Right cardiac atrium (tissue), 5 donors: ENCODE measurements around the gene DAPK2. TPM values are rescaled to one million over a fixed set of nuclear protein-coding genes. Genes with fewer than 3 reads are reported as not detected.
"Not testable (repeated sequence)": the region's sequence is repeated elsewhere in the genome, so short reads cannot be mapped to it uniquely, and the experiment has no call there.

Experiments used
- ATAC-seq, 2 donors: fragments of 200-7000 bp; cut with Tn5 transposase; one replicate each; pipeline versions ENCODE4 v1.8.0 to v1.9.1; 2020; ENCODE audit warnings: moderate library complexity in 2 of 2, mild to moderate bottlenecking in 1 of 2
- DNase-seq, 3 donors: peaks; one replicate each; pipeline ENCODE4 v3.0.0-alpha.2; 2020
- H3K27ac ChIP-seq: one replicate; pipeline ENCODE4 v1.5.1; 2013; ENCODE audit warnings: mild to moderate bottlenecking, low read length, control low read depth, moderate library complexity
- H3K27me3 ChIP-seq: one replicate; pipeline ENCODE4 v1.6.1; 2013; ENCODE audit not compliant: control insufficient read depth, insufficient read depth
- H3K4me1 ChIP-seq: one replicate; pipeline ENCODE4 v1.6.1; 2013; ENCODE audit warnings: low read length; ENCODE audit not compliant: control insufficient read depth, insufficient read depth
- H3K4me3 ChIP-seq: one replicate; pipeline ENCODE4 v1.5.1; 2013; ENCODE audit warnings: low read length, control low read depth
- H3K9me3 ChIP-seq: one replicate; pipeline ENCODE4 v1.6.1; 2013; ENCODE audit warnings: low read length; ENCODE audit not compliant: control insufficient read depth
- WGBS: extraction: QIAGEN DNeasy Blood & Tissue Kit; methylation state at CpG from one replicate; pipeline ENCODE4 v1.1.7; 2013; 5-methylcytosine and 5-hydroxymethylcytosine counted together
- intact Hi-C, 4 donors: fragments of 100-400 bp; cut with DNase I; formaldehyde crosslinking; loops; one replicate each; pipeline versions ENCODE4 v1.11.0 to v1.14.0; 2022 to 2023
- polyA plus RNA-seq: library from polyadenylated mRNA; stranded (reverse); fragments of 200-250 nt; gene quantifications from one replicate; pipeline ENCODE4 v1.2.3, GENCODE V29; 2013
- total RNA-seq, 4 donors: library from RNA; stranded (reverse); fragmentation: NEBNext Ultra II Directional; extraction: Animal tissue kit (Norgen Biotek cat#: 25700); gene quantifications; one replicate each; pipeline ENCODE4 v1.2.1, GENCODE V29; 2021
- donor health status: healthy with polysubstance abuse.
- donor health status: DM: no; HTN: yes; CAD: no.
- donor health status: DM: no; HTN: no; CAD: no.
- donor health status: DM: no; HTN: yes; CAD: no; lungs with severe emphysema.
- donor health status: DM: yes; HTN: yes; CAD: no.

The DAPK2 gene
- total and polyA plus RNA-seq, 5 donors = 48.8 to 95.1 (median 83.6) TPM

- intact Hi-C loops = no loop called here
- peaks cover 22% of the 10 kb centered on the region for H3K4me1 ChIP-seq
- ATAC-seq (peak; percentile 10 to 24), DNase-seq (peak in 1 of 3 donors; percentile 54)
- no peaks in the 10 kb centered on the region for H3K9me3 ChIP-seq
- 63% methylated on average over 2 of the region's 2 CpGs for WGBS
- no peak overlapping the region for H3K4me3 ChIP-seq
- no peaks in the 10 kb centered on the region for H3K27me3 ChIP-seq
- H3K27ac ChIP-seq = peak overlapping the region; percentile 62
These were observed 74.9 kb downstream of the DAPK2 start for GRCh38 chr15:63971427-63971805.

GRCh38 chr15:63970621-63971426 lies 75.5 kb downstream of the DAPK2 start:
- DNase-seq (no peak), ATAC-seq (no peak)
- WGBS = 88% methylated on average over 3 of the region's 3 CpGs
- H3K4me1 ChIP-seq = peaks cover 22% of the 10 kb centered on the region
- no peaks in the 10 kb centered on the region for H3K27me3 ChIP-seq
- H3K27ac ChIP-seq = peak overlapping the region; percentile 87
- H3K4me3 ChIP-seq = no peak overlapping the region
- intact Hi-C loops = no loop called here
- H3K9me3 ChIP-seq = no peaks in the 10 kb centered on the region

GRCh38 chr15:63969652-63970421 lies 76.4 kb downstream of the DAPK2 start:
- intact Hi-C loops = no loop called here
- 70% methylated on average over 2 of the region's 2 CpGs for WGBS
- no peak overlapping the region for H3K4me3 ChIP-seq
- DNase-seq (no peak), ATAC-seq (peak; percentile 73 to 77)
- no peaks in the 10 kb centered on the region for H3K27me3 ChIP-seq
- no peaks in the 10 kb centered on the region for H3K9me3 ChIP-seq
- peaks cover 22% of the 10 kb centered on the region for H3K4me1 ChIP-seq
- peak overlapping the region; percentile 87 for H3K27ac ChIP-seq

- intact Hi-C loops = no loop called here
- ATAC-seq (no peak), DNase-seq (no peak)
- H3K4me3 ChIP-seq = no peak overlapping the region
- H3K27me3 ChIP-seq = no peaks in the 10 kb centered on the region
- H3K9me3 ChIP-seq = no peaks in the 10 kb centered on the region
- 82% methylated on average over 3 of the region's 3 CpGs for WGBS
- H3K27ac ChIP-seq = peak overlapping the region; percentile 87
- peaks cover 22% of the 10 kb centered on the region for H3K4me1 ChIP-seq
These were observed 77.6 kb downstream of the DAPK2 start for GRCh38 chr15:63968700-63969099.

- intact Hi-C loops = no loop called here
- ATAC-seq = no peak
- no peaks in the 10 kb centered on the region for H3K27me3 ChIP-seq
- DNase-seq = no peak
- peak overlapping the region; percentile 42 for H3K27ac ChIP-seq
- H3K4me3 ChIP-seq = no peak overlapping the region
- H3K9me3 ChIP-seq = no peaks in the 10 kb centered on the region
- H3K4me1 ChIP-seq = peaks cover 21% of the 10 kb centered on the region
- WGBS = 90% methylated on average over 4 of the region's 4 CpGs
These were observed 78.2 kb downstream of the DAPK2 start for GRCh38 chr15:63968122-63968524.

GRCh38 chr15:63967616-63968015 lies 78.7 kb downstream of the DAPK2 start:
- H3K27ac ChIP-seq = peak overlapping the region; percentile 24
- 88% methylated on average over 4 of the region's 4 CpGs for WGBS
- H3K4me3 ChIP-seq = no peak overlapping the region
- peaks cover 17% of the 10 kb centered on the region for H3K4me1 ChIP-seq
- intact Hi-C loops = no loop called here
- H3K9me3 ChIP-seq = no peaks in the 10 kb centered on the region
- no peak for ATAC-seq
- H3K27me3 ChIP-seq = no peaks in the 10 kb centered on the region
- DNase-seq = no peak

GRCh38 chr15:63962947-63963721 lies 83.2 kb downstream of the DAPK2 start:
- H3K27me3 ChIP-seq, H3K4me3 ChIP-seq, DNase-seq, ATAC-seq, H3K9me3 ChIP-seq, intact Hi-C loops, H3K4me1 ChIP-seq, H3K27ac ChIP-seq: not testable (repeated sequence)
- WGBS = 99% methylated on average over 15 of the region's 15 CpGs

- Histone ChIP-seq H3K27me3 (no peaks in the 10 kb centered on the region), H3K27ac (no peak overlapping the region), H3K4me3 (no peak overlapping the region), H3K9me3 (no peaks in the 10 kb centered on the region), H3K4me1 (no peaks in the 10 kb centered on the region)
- intact Hi-C loops = no loop called here
- WGBS = 15% methylated on average over 2 of the region's 2 CpGs
- no peak for DNase-seq
- no peak for ATAC-seq
These were observed 92.8 kb downstream of the DAPK2 start for GRCh38 chr15:63953524-63953923.

- no peak for DNase-seq
- WGBS = 88% methylated on average over 6 of the region's 6 CpGs
- intact Hi-C loops = no loop called here
- no peaks in the 10 kb centered on the region for H3K27me3 ChIP-seq
- no peaks in the 10 kb centered on the region for H3K4me1 ChIP-seq
- peak in 1 of 2 donors; percentile 8 for ATAC-seq
- H3K27ac ChIP-seq = no peak overlapping the region
- no peak overlapping the region for H3K4me3 ChIP-seq
- no peaks in the 10 kb centered on the region for H3K9me3 ChIP-seq
These were observed 95.3 kb downstream of the DAPK2 start for GRCh38 chr15:63950911-63951481.

GRCh38 chr15:63948971-63949370 lies 97.3 kb downstream of the DAPK2 start:
- 99% methylated on average over 2 of the region's 2 CpGs for WGBS
- Histone ChIP-seq H3K9me3 (no peaks in the 10 kb centered on the region), H3K4me3 (no peak overlapping the region), H3K4me1 (no peaks in the 10 kb centered on the region), H3K27me3 (no peaks in the 10 kb centered on the region), H3K27ac (no peak overlapping the region)
- intact Hi-C loops = loop anchor here in 2 of 4 donors (5.0 to 10.0 kb wide), 2 partner anchors 96 to 98 kb away; partner anchors contain the start of gene DAPK2 (in 2 of the 2)
- DNase-seq (no peak), ATAC-seq (no peak)
